HepG2 (cell line): Measurements from ENCODE around the gene SLC13A3. TPM values are rescaled to one million over a fixed set of nuclear protein-coding genes. Genes with fewer than 3 reads are reported as not detected.
A peak's percentile ranks its signal among the peaks of the same experiment; 100 is the strongest.

Experiments
- ARID2 ChIP-seq: sonication (generic); formaldehyde crosslinking; IDR thresholded peaks from 2 replicates; pipeline ENCODE4 v1.8.1; 2022; ENCODE audit warnings: mild to moderate bottlenecking, missing genetic modification reagents, borderline replicate concordance
- ATF1 ChIP-seq: IDR thresholded peaks from 2 replicates; pipeline ENCODE4 v1.6.1; 2016; ENCODE audit warnings: mild to moderate bottlenecking, control low read depth
- ATM ChIP-seq: fragments of 450-650 bp; IDR thresholded peaks from 2 replicates; pipeline ENCODE4 v1.7.1; 2017; ENCODE audit warnings: mild to moderate bottlenecking, borderline replicate concordance
- BRCA1 ChIP-seq: sonication (generic); formaldehyde crosslinking; IDR thresholded peaks from 2 replicates; pipeline ENCODE4 v1.4.0; 2020; ENCODE audit warnings: missing genetic modification reagents
- GATA4 ChIP-seq: sonication (generic); IDR thresholded peaks from 2 replicates; pipeline ENCODE4 v1.6.1; 2016; ENCODE audit warnings: antibody characterized with exemption, low read depth, borderline replicate concordance
- ISL2 ChIP-seq: sonication (generic); formaldehyde crosslinking; IDR thresholded peaks from 2 replicates; pipeline ENCODE4 v1.5.0; 2020; ENCODE audit warnings: missing genetic modification reagents
- MATR3 ChIP-seq: sonication (generic); formaldehyde crosslinking; IDR thresholded peaks from 2 replicates; pipeline ENCODE4 v1.4.0; 2020; ENCODE audit warnings: missing genetic modification reagents
- MEIS1 ChIP-seq: sonication (generic); formaldehyde crosslinking; IDR thresholded peaks from 2 replicates; pipeline ENCODE4 v1.9.0; 2021; ENCODE audit warnings: mild to moderate bottlenecking, missing genetic modification reagents, moderate library complexity, borderline replicate concordance
- NBN ChIP-seq: fragments of 450-650 bp; conservative IDR thresholded peaks from 2 replicates; pipeline ENCODE4 v1.6.1; 2017
- NFE2L1 ChIP-seq: sonication (generic); formaldehyde crosslinking; IDR thresholded peaks from 2 replicates; pipeline ENCODE4 v1.4.0; 2020; ENCODE audit warnings: missing genetic modification reagents, mild to moderate bottlenecking, borderline replicate concordance
- PAWR ChIP-seq: sonication (generic); formaldehyde crosslinking; IDR thresholded peaks from 2 replicates; pipeline ENCODE4 v1.4.0; 2020; ENCODE audit warnings: missing genetic modification reagents, mild to moderate bottlenecking, borderline replicate concordance
- POLR2A ChIP-seq, 2 experiments: IDR thresholded peaks; 2 replicates each; pipeline ENCODE4 v1.6.1; 2011; ENCODE audit warnings: low read depth in 2 of 2, low read length in 2 of 2, mild to moderate bottlenecking in 1 of 2, moderate library complexity in 1 of 2; ENCODE audit not compliant: insufficient read depth in 1 of 2
- SIX1 ChIP-seq: sonication (generic); formaldehyde crosslinking; IDR thresholded peaks from 2 replicates; pipeline ENCODE4 v1.4.0; 2020; ENCODE audit warnings: missing genetic modification reagents, borderline replicate concordance
- SNAPC2 ChIP-seq: sonication (generic); formaldehyde crosslinking; IDR thresholded peaks from 2 replicates; pipeline ENCODE4 v1.8.1; 2022; ENCODE audit warnings: mild to moderate bottlenecking, missing genetic modification reagents
- ZNF331 ChIP-seq: sonication (generic); formaldehyde crosslinking; IDR thresholded peaks from 2 replicates; pipeline ENCODE4 v1.4.0; 2020; ENCODE audit warnings: missing genetic modification reagents
- ZNF382 ChIP-seq: sonication (generic); formaldehyde crosslinking; IDR thresholded peaks from 2 replicates; pipeline ENCODE4 v1.5.0; 2020; ENCODE audit warnings: missing genetic modification reagents, mild to moderate bottlenecking, borderline replicate concordance
- ZNF570 ChIP-seq: sonication (generic); formaldehyde crosslinking; IDR thresholded peaks from 2 replicates; pipeline ENCODE4 v1.4.0; 2020; ENCODE audit warnings: mild to moderate bottlenecking, missing genetic modification reagents, borderline replicate concordance
- ZNF572 ChIP-seq: sonication (generic); formaldehyde crosslinking; IDR thresholded peaks from 2 replicates; pipeline ENCODE4 v1.5.1; 2020; ENCODE audit warnings: mild to moderate bottlenecking, missing genetic modification reagents
- ZNF709 ChIP-seq: sonication (generic); formaldehyde crosslinking; IDR thresholded peaks from 2 replicates; pipeline ENCODE4 v1.5.0; 2020; ENCODE audit warnings: mild to moderate bottlenecking, missing genetic modification reagents
- ZNF724P ChIP-seq: sonication (generic); formaldehyde crosslinking; IDR thresholded peaks from 2 replicates; pipeline ENCODE4 v1.8.0; 2022; ENCODE audit warnings: missing genetic modification reagents, borderline replicate concordance
- ZSCAN21 ChIP-seq: sonication (generic); formaldehyde crosslinking; IDR thresholded peaks from 2 replicates; pipeline ENCODE4 v1.8.0; 2022; ENCODE audit warnings: mild to moderate bottlenecking, missing genetic modification reagents, moderate library complexity, borderline replicate concordance
- polyA plus RNA-seq, 8 experiments: library from polyadenylated mRNA; depleted of rRNA in 3 of 8; stranded (reverse) in 7 of 8; unstranded in 1 of 8; fragments of >200 nt; fragmentation: Illumina TruSeq in 4 of 8; extraction: Trizol in 4 of 8; gene quantifications; 2 replicates each; pipeline versions ENCODE4 v1.2.1 to v1.2.3, GENCODE V29; 2011 to 2016; ENCODE audit warnings: low read depth in 4 of 8, missing spikeins in 1 of 8, mixed read lengths in 1 of 8; ENCODE audit not compliant: insufficient read depth in 1 of 8
- total RNA-seq, 5 experiments: library from RNA; depleted of rRNA; stranded (reverse); fragments of >200 nt; fragmentation: Illumina TruSeq; extraction: Trizol; gene quantifications; 2 replicates each; pipeline ENCODE4 v1.2.3, GENCODE V29; 2016; ENCODE audit warnings: low read depth in 1 of 5
- TF ChIP-seq, protein P1 (sequence below): fragments of 450-650 bp; IDR thresholded peaks from 2 replicates; pipeline ENCODE4 v1.6.1; 2016
- TF ChIP-seq, protein P2 (sequence below): IDR thresholded peaks from 2 replicates; pipeline ENCODE4 v1.6.1; 2016; ENCODE audit warnings: mild to moderate bottlenecking
- TF ChIP-seq, protein P3 (sequence below): sonication (generic); formaldehyde crosslinking; IDR thresholded peaks from 2 replicates; pipeline ENCODE4 v1.5.1; 2020; ENCODE audit warnings: mild to moderate bottlenecking, missing genetic modification reagents, borderline replicate concordance
- TF ChIP-seq, protein P4 (sequence below): sonication (generic); formaldehyde crosslinking; IDR thresholded peaks from 2 replicates; pipeline ENCODE4 v1.4.0; 2020; ENCODE audit warnings: missing genetic modification reagents
- TF ChIP-seq, protein P5 (sequence below): sonication (generic); formaldehyde crosslinking; IDR thresholded peaks from 2 replicates; pipeline ENCODE4 v1.8.1; 2023; ENCODE audit warnings: mild to moderate bottlenecking, missing genetic modification reagents, borderline replicate concordance

SLC13A3 gene
- total and polyA plus RNA-seq, 2 of the 13 experiments (the other 11 are each of a cell fraction or from before 2014, with no cell fraction given) = 66.5 to 76.0 TPM

DNA sequence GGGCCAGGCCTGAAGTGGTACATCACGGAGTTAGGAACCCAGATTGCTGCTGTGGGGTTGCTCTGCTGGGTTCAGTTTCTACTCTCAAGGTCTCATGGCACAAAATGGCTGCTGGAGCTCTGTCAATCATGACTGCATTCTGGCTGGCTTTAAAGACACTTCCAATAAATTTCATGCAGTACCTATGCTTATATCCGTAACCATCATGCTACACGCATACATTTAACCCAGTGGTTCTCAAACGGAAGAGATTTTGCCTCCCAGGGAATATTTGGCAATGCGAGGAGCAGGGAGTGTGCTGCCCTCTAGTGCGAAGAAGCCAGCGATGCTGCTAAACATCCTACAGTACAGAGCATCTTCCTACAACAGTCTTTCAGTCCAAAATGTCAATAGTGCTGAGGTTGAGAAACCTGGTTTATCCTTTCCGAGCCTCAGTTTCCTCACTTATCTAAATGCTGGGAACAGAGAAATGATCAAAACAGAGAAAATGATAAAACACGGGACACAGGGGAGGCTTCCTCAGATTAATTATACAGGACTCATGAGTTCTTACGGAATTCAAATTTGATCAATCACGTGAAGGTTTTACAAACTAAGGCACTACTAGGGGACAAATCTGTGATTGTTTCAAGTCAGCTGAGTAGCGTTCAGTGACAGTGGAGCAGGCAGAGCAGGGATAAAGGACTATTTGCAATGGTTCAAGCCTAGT lies 48.5 kb upstream of the SLC13A3 start (continued):
- TF ChIP-seq, protein P1, sequence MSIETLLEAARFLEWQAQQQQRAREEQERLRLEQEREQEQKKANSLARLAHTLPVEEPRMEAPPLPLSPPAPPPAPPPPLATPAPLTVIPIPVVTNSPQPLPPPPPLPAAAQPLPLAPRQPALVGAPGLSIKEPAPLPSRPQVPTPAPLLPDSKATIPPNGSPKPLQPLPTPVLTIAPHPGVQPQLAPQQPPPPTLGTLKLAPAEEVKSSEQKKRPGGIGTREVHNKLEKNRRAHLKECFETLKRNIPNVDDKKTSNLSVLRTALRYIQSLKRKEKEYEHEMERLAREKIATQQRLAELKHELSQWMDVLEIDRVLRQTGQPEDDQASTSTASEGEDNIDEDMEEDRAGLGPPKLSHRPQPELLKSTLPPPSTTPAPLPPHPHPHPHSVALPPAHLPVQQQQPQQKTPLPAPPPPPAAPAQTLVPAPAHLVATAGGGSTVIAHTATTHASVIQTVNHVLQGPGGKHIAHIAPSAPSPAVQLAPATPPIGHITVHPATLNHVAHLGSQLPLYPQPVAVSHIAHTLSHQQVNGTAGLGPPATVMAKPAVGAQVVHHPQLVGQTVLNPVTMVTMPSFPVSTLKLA = no peak
- TF ChIP-seq ATM (no peak), BRCA1 (CRISPR knock-in tag) (no peak), SIX1 (CRISPR knock-in tag) (no peak), GATA4 (0 out of 2 replicates have a peak, but pooled peaks have one; percentile 28), ZNF709 (CRISPR knock-in tag) (no peak), ZNF570 (CRISPR knock-in tag) (no peak), PAWR (no peak), NFE2L1 (CRISPR knock-in tag) (no peak), MATR3 (CRISPR knock-in tag) (no peak), MEIS1 (no peak), ZNF572 (CRISPR knock-in tag) (no peak), POLR2A (IDR thresholded peaks at IDR 0.05; ENCODE audit: insufficient read depth in 1 of 2, low read depth in 2 of 2, low read length in 2 of 2) (no peak), SNAPC2 (no peak), ZSCAN21 (CRISPR knock-in tag) (no peak), ISL2 (no peak), ZNF331 (CRISPR knock-in tag) (peak; percentile 63; the same call in 1 of the 2 replicates), ZNF382 (CRISPR knock-in tag) (no peak), ATF1 (CRISPR knock-in tag) (no peak), ZNF724P (no peak), ARID2 (no peak), NBN (no peak)
- TF ChIP-seq, protein P2, sequence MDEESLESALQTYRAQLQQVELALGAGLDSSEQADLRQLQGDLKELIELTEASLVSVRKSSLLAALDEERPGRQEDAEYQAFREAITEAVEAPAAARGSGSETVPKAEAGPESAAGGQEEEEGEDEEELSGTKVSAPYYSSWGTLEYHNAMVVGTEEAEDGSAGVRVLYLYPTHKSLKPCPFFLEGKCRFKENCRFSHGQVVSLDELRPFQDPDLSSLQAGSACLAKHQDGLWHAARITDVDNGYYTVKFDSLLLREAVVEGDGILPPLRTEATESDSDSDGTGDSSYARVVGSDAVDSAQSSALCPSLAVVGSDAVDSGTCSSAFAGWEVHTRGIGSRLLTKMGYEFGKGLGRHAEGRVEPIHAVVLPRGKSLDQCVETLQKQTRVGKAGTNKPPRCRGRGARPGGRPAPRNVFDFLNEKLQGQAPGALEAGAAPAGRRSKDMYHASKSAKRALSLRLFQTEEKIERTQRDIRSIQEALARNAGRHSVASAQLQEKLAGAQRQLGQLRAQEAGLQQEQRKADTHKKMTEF (CRISPR knock-in tag) = no peak
- TF ChIP-seq, protein P3, sequence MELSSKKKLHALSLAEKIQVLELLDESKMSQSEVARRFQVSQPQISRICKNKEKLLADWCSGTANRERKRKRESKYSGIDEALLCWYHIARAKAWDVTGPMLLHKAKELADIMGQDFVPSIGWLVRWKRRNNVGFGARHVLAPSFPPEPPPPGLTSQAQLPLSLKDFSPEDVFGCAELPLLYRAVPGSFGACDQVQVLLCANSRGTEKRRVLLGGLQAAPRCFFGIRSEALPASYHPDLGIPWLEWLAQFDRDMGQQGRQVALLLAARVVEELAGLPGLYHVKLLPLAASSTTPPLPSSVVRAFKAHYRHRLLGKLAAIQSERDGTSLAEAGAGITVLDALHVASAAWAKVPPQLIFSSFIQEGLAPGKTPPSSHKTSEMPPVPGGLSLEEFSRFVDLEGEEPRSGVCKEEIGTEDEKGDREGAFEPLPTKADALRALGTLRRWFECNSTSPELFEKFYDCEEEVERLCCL (CRISPR knock-in tag) = no peak
- TF ChIP-seq, protein P4, sequence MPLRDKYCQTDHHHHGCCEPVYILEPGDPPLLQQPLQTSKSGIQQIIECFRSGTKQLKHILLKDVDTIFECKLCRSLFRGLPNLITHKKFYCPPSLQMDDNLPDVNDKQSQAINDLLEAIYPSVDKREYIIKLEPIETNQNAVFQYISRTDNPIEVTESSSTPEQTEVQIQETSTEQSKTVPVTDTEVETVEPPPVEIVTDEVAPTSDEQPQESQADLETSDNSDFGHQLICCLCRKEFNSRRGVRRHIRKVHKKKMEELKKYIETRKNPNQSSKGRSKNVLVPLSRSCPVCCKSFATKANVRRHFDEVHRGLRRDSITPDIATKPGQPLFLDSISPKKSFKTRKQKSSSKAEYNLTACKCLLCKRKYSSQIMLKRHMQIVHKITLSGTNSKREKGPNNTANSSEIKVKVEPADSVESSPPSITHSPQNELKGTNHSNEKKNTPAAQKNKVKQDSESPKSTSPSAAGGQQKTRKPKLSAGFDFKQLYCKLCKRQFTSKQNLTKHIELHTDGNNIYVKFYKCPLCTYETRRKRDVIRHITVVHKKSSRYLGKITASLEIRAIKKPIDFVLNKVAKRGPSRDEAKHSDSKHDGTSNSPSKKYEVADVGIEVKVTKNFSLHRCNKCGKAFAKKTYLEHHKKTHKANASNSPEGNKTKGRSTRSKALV (CRISPR knock-in tag) = 0 out of 2 replicates have a peak, but pooled peaks have one; percentile 11
- TF ChIP-seq, protein P5, sequence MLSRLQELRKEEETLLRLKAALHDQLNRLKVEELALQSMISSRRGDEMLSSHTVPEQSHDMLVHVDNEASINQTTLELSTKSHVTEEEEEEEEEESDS (CRISPR knock-in tag) = no peak
